GM21619 (cell line): ENCODE measurements around the gene ODAD4.
"Not testable (repeated sequence)": the region's sequence is repeated elsewhere in the genome, so short reads cannot be mapped to it uniquely, and the experiment has no call there.

ENCODE experiments used
- ATAC-seq: cut with Tn5 transposase; IDR thresholded peaks from one replicate; pipeline ENCODE4 v1.9.1; 2021; ENCODE audit not compliant: unreplicated experiment

ODAD4 gene

DNA sequence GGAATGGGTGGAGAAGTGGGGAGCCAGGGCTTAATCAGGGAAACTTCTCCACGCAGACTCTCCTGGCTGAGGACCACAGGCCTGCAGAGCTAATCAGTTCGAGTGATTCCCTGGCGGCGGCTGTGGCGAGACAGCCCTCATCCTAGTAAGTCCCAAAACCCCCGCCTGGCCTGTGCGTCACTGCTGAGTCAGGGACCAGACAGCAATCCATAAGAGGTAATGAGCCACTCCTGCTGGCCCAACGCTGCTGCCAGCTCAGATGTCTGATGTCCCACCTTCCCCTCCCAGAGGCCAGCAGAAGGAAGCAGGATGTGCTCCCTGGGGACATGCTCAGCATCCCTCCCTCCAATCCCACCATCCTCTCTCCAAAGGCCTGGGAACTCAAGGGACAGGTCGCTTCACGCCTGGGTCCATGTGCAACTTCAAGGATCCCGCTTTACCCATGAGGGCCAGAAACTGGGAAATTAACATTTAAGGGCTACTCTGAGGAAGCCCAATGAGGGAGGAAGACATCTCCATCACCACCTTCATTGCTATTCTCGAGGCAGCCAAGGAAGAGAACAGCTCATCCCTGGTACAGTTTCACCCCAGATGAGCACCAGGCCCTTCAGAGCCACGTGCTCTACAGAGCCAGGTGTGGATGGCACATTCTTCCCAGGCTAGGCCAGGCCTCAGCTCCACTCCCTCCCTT is 19.6 kb upstream of the ODAD4 start:
- ATAC-seq: no peak

DNA sequence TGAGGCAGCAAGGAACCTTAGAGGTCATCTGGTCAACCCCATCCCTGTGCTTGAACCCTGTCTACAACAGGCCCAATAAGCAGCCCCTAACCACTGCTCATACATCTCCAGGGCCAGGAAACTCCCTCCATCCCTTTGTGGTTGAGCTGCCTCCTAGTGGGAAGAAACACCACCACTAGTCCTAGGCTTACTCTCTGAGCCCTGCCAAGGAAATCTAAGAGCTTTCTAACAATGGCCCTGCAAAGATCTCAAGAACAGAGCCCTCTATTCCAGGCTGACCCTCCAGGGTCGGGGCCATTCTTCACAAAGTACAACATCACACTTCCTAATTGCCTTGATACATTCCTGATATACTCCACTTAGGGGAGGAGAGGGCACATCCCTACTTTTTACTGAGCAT is 17.5 kb upstream of the ODAD4 start:
- no peak for ATAC-seq

DNA sequence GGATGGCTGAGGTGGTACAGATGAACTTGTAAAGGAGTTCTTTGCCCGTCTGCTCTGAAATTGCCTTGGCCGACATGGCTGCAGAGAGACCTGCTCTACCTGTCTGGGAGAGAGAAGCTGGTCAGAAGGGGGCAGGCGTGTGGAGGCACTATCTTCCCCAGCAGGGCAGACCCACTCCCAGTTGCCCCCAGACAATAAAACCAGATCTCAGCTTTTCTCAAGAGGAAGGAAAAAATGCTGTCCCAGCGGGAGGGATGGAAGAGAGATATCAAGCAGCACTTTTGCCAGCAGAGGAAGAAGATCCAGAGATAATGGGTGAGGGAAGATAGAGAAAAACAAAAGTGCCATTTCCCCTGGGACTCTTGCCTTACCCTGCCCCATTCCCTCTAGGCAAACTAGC is 16.6 kb upstream of the ODAD4 start:
- no peak for ATAC-seq

DNA sequence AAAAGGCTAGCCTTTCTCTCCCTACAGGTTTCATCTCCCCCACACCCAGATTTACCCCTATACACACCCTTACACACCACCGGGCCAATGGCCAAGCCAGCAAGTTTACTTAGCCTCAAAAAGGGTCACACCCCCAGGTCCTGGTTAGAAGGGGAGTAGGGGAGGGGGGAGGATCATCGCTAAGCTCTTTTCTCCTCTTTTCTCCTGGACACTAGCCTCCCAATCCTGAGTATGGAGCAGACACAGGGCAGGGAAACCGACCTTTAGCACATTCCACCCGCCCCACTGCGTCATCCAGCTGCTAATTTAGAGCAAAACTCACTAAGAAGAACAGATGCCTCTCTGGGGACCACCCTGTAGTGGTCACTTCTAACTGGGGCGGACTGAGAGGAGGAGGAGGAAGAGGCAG is 16.1 kb upstream of the ODAD4 start:
- ATAC-seq: no peak

DNA sequence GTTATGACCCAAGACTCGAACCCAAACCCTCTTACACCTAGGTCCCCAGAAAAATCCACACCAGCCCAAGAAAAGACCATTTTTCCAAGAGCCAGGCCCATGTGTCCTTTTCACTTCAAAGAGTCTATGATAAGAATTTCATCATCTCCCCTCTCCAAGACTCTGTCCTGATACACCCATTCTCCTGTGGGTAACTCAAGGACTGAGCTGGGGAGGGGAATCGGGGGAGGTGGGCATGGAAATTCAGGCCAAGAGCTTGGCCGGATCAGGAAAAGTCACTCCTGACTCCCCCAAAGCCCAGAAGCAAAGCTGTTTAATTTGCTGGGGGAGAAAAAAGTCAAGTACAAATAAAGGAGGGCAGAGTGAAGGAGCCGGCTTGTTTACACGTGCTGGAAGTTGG is 15.4 kb upstream of the ODAD4 start:
- no peak for ATAC-seq

DNA sequence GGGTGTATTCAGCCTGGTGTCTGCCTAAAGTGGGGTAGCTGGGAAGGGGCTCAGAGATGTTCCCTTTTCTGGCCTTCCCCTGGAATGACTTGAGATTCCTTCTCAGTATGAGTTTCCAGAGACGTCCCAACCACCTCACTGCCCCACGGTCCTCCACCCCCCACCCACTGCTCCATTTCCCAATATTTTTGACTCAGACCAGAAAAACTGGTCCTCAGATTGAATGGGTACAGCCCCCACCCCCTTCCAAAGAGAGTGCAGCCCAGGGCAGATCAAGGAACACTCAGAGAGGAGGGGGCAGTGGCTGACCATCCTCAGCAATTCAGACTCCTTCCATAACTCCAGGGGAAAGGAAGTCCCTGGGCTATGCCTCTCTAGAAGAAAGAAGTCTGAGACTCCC is 14.9 kb upstream of the ODAD4 start:
- ATAC-seq: no peak

DNA sequence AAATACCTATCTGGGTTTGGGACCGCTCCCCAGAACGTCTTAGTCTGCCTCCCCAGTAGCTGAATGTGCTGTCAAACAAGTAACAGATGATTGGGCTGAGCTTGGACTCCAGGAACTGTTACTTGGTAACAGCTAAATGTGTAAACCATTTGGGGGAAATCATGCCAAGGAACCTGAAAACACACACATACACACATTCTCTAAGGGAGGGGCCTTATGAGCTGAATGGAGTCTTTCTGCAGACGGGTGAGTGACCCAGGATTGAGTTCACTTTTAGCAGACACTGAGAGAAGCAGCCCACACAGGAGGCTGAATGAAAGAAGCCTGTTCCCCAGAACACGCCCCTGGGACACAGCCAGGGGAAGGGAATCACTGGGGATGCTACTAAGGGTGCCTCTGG is 13.2 kb upstream of the ODAD4 start:
- no peak for ATAC-seq

DNA sequence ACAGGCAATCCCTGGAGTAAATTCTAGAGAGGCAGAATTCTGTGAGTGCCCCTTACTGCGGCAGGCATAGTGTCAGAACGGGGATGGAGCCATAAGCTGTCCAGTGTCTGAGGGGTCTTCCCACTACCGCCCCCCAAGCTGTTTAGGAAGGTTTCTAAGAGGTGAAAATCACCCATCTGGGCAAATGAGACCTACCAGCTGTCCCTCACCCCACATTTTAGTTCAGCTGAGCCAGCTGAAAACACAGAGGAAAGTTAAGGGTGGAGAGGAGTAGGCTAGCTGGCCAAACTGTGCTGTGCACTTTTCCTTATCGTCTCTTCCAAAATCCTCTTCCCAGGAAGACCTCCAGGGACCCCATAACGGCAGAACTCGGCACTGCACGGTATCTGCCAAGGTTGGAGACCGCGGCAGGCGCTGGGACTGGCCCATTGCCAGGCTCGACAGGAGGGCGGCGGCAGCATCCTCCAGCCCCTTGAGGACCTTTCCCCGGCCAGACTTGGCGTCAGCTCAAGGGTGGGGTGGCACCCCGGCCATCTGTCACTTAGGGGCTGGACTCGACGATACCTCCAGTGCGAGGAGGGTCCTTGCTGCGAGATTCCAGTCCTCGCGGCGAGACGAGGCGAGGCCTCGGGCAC is 12.6 kb upstream of the ODAD4 start:
- no peak for ATAC-seq

DNA sequence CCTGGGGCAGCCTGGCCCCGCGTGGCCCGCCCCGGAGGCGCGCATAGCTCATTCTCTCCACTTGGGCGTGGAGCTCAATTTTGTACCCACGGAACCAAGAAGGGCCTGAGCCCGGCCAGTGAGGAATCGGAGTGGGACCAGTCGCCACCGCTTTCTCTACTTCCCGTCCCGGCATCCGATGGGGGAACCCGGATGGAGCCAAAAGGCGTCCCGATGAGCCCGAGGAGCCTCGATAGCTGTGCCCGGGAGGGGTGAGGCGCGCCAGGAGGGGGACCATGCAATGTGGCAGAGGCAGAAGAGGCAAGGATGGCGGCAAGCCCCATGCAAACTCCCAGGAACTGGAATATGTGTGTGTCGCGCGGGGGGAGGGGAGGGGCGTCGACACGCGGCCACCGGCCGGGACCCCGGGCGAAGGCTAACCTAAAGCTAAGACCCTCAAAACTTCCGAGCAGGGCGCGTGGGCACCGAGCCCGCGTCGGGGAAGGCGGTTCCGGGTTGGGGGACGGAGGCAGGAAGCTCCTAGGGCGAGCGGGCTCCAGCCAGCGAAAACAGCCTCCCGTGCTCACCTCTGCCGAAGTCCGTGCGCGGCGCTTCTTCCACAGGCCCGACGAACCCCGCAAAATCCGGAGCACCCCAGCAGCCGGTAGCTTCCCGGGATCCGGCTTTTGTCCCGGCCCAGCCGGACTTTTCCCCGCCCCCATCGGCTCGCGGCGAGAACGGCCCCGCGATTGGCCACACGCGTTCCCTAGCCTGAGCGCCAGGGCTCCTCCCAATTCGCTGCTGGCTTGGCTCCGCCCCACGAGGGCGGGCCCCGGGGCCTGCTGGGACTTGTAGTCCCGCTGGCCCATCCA is 11.9 kb upstream of the ODAD4 start, which contains the start of gene ACLY:
Gene ACLY (minus strand): TSS at position 638 of the 851 bp plus-strand sequence. CDS start 5,078 bp downstream, outside the sequence.
- ATAC-seq: peak; percentile 91

DNA sequence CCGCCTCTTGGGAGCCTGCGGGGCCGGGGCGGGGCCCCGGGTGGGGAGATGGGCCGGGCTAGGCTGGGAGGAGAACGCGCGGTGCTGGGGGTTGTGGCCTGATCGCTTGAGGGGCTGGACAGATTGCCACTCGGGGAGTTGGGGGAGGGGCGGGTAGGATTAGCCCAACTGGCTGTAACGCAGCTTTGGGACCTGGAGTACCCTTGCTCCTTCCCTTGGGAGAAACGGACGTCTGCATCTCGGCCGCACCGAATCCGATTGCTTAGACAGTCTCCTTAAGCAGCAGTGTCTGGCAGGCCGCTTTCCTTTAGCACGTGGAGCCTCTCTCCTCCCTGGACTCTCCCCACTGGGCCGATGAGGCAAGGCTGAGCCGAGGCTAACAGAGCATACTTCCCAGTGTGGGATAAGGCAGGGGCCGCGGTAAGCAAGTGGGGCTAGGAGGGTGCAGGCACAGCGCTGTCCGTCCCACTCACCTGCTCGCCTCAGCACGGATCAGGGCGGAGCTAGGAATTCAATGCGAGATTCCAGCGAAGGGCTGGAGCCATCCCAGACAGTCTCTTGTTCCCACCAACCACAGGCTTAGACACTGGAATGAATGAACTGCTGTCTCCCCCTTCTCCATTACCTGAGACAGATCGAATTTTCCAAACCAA is 11.1 kb upstream of the ODAD4 start:
- peak; percentile 12 for ATAC-seq

DNA sequence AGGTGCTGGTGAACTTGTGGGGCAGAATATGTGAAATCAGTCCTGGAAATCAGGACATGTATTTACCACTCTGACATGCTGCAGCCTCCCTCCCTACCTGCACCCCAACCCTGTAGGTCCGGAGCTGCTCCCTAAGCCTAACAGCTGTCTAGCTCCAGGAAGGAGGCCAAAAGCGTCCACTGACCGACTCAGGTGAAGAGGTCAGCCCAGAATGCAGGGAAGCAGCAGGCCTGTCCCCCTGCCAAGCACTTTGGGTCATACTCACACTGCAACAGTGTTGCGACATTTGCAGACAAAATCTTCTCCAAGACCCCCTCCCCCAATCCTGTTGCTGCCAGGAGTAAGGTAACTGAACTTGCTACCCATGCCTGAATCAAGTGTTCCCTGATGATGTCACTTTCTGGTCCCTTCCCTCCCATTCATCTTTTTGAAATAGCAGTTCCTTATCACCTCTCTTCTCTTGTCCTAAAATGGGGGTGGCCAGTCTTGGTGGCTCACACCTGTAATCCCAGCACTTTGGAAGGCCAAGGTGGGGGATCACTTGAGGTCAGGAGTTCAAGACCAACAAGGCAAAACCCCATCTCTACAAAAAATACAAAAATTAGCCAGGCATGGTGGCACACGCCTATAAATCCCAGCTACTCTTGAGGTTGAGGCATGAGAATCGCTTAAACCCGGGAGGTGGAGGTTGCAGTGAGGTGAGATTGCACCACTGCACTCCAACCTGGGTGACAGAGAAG is 10.4 kb upstream of the ODAD4 start:
- ATAC-seq: no peak

DNA sequence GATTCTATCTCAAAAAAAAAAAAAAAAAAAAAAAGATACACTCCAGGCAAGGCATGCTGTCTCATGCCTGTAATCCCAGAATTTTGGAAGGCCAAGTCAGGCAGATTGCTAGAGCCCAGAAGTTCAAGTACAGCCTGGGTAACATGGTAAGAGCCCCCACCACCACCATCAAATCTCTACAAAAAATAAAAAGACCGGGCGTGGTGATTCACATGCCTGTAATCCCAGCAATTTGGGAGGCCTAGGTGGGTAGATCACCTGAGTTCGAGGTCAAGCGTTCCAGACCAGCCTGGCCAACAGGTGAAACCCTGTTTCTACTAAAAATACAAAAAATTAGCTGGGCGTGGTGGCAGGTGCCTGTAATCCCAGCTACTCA is 9.8 kb upstream of the ODAD4 start:
- ATAC-seq: no peak

DNA sequence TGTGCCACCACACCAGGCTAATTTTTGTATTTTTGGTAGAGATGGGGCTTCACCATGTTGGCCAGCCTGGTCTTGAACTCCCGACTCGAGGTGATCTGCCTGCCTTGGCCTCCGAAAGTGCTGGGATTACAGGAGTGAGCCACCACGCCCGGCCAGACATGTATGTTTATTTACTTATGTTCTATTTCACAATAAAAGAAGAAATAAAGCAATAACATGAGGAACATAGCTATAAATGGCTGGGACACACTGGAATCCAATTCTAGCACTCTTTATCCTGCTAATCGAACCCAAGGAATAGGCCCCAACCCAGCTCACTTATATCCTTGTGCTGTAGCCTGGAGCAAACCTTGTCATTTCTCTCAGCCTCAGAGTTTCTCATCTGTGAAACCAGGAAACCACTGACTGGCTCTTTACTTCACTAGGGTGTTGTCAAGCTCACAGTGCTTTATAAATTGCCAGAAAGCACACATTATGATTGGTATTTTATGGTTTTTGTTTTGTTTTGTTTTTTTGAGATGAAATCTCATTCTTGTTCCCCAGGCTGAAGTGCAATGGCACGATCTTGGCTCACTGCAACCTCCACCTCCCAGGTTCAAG is 4.3 kb upstream of the ODAD4 start:
- ATAC-seq: no peak

DNA sequence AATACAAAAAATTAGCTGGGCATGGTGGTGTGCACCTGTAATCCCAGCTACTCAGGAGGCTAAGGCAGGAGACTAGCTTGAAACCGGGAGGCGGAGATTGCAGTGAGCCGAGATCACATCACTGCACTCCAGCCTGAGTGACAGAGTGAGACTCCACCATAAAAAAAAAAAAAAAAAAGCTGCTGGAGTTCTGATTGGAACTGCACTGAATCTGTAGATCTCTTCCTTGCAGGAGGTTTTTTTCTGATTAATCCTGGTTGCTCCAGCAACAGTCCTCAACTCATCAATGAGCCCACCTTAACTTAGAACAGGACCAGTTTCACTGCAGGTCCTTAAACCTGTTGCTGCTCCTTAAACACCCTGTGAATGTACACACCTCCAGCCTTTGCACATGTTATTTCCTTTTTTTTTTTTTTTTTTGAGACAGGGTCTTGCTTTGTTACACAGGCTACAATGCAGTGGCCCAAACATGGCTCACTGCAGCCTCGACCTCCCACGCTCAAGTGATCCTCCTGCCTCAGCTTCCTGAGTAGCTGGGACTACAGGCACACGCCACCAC is 1.6 kb upstream of the ODAD4 start:
- no peak for ATAC-seq

DNA sequence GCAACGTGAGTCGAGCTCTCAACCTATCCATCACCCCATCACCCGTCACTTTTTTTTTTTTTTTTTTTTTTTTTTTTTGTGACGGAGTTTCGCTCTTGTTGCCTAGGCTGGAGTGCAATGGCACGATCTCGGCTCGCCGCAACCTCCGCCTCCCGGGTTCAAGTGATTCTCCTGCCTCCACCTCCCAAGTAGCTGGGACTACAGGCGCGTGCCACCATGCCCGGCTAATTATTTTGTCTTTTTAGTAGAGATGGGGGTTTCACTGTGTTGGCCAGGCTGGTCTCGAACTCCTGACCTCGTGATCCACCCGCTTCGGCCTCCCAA is 378 bp downstream of the ODAD4 start:
- peak; percentile 20 for ATAC-seq

DNA sequence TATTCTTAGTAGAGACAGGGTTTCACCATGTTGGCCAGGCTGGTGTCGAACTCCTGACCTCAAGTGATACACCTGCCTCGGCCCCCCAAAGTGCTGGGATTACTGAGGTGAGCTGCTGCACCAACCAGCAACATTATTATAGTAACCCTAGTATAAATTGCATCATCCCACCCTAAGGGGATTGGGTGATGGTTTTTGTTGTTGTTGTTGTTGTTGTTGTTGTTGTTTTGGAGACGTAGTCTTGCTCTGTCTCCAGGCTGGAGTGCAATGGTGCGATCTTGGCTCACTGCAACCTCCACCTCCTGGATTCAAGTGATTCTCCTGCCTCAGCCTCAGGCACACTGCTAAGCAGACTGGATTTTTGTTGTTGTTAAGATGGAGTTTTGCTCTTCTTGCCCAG is 1.3 kb downstream of the ODAD4 start:
- not testable (repeated sequence) for ATAC-seq

DNA sequence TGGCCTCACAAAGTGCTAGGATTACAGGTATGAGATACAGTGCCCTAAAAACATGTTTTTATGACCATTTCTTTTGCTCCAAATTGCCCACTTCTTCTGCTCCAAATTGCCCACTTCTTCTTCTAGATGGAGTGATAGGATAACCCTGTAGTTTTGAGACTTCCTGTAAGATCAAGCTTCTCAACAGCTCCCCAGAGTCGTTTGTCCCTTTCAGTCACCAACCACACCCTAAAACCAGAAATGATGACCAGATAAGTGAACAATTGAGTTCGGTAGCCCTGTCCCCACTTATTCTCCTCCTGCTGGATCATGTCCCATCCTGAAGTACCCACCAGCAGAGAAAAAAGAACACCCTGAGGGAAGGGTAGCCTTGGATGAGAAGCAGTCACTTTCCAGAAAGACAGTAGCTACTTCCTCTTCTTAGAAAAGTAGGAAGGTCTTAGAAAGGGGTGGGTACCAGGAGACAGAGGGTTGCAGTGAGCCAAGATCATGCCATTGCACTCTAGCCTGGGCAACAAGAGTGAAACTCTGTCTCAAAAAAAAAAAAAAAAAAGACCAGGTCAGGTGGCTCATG is 2.5 kb downstream of the ODAD4 start:
- no peak for ATAC-seq

DNA sequence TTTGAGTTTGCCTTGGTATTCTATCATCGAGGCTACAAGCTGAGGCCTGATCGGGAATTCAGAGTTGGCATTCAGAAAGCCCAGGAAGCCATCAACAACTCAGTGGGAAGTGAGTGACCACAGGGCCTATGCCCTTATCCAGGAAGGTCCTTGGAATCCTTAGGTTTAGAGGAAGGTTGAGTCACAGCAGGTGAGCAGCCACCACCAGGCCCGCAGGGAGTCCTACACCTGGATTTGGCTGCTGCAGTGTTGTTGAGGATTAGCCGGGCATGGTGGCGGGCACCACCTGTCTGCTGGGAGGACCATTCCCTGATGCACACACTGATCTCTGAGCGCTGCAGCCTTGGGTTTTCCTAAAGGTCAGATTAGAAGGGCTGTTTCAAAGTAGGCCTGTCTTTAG is 5.2 kb downstream of the ODAD4 start:
- ATAC-seq: no peak

DNA sequence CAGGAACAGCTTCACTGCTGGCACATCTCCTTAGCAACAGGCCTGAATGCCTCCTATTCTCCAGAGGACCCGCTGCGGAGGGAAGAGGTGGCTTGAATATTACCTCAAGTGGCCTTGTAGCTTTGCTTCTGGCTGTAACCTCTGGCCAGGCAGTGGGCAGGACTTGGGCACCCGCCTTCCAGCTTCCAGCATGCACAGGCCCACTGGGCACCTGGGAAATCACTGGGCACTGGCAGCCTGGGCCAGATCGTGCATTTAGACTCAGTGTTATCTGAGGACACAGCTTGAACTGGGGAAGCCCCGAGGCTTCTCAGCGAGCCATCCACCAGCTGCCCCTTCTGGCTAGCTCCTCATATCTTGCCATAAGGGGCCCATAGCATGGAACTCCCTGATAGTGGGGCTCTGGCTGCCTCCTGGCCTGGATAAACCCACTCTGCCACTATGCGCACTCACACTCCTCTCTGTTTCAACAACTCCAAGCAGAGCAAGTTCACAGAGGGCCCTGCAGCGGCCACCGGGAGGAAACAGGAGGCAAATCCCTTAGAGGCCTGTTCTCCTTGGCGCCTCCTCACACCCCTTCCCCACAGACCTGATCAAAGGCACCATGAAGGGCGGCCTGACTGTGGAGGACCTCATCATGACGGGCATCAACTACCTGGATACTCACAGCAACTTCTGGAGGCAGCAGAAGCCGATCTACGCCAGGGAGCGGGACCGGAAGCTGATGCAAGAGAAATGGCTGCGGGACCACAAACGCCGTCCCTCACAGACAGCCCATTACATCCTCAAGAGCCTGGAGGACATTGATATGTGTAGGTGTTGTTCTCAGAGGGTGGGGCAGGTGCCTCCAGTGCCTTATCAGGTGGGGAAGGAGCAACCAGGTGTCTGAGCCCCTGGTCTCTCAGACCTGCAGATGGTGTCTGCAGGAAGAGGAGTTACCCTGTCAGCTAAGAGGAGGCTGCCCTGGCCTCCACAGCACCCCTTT is 7.8 kb downstream of the ODAD4 start:
- no peak for ATAC-seq
